ENCODE data around the gene ZNF777.
A peak's percentile ranks its signal among the peaks of the same experiment; 100 is the strongest.

The ZNF777 gene

DNA sequence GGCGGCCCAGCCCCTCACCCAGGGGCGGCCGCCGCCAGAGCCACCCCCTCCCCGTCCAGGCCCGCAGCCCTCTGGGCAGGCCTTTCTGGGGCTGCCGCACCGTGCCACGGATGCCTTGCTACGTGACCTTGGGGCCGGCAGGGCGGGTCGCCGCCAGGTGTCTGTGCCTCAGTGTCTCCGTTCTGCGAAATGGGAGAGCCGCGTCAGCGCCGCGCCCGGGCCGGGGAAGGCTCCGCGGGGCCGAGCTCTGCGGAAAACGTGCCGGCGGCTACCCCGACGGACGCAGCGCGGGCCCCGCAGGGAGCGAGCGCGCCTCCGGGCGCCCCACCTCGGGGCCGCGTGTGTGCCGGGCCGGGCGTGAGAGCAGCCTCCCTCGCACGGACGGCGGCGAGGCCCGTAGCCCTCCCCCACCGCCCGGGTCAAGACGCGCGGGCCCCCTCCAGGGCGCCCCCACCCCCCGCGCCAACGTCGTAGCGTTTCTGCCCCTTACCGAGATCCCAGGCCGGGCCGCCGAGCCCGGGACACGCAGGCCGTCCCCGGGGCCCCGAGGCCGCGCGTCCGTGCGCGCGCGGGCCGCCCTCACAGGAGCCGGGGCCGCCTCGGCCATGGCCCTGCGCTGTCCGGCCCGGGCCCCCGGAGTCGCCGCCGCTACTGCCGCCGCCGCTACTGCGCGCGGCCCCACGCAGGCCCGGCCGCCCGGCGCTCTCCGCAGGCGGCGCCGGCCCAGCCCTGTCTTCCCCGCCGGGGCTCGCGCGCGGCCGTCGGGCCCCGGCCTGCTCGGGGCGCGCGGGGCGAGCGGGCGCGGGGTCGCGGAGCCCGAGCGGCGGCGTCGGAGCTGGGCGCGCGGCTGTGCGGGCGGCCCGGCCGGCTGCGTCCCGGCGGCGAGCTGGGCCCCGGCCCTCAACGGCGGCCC lies 1.1 kb downstream of the ZNF777 start:
- no peak overlapping the region for H3K27ac ChIP-seq (ENCODE audit: low read depth, low read length, severe bottlenecking)
- H3K36me3 ChIP-seq (ENCODE audit: control insufficient read depth, insufficient read depth, low read length), result peaks cover 20% of the 10 kb centered on the region
- peak overlapping the region; percentile 63 for H3K4me3 ChIP-seq (ENCODE audit: extremely low read depth, insufficient read depth, low read length, poor library complexity, severe bottlenecking)
- WGBS, 2 experiments (ENCODE audit: insufficient coverage in 2 of 2), result 1% methylated on average over 104 to 106 of the region's 145 CpGs
- H3K9me3 ChIP-seq (ENCODE audit: control insufficient read depth, low read length), result no peaks in the 10 kb centered on the region
- peaks cover 3% of the 10 kb centered on the region for H3K4me1 ChIP-seq (ENCODE audit: control insufficient read depth, insufficient read depth, low read length, poor library complexity, severe bottlenecking)

DNA sequence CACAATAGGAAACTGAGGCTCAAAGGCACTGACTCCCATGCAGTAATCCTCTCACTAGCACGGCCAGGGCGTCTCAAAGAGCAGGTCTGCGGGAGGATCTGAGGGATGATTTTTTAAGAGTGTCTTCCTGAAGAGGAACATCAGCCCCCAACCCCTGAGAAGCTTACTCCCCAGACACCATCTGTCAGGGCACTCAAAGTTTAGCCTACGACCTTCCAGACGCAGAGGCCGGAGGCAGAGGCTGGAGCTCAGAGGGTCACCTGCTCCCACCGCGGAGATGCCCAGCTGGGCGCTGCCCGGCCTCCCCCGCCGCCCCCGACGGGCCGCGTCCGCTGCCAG lies 1.7 kb downstream of the ZNF777 start:
- WGBS, 2 experiments (ENCODE audit: insufficient coverage in 2 of 2), result 23 to 35% methylated on average over 11 to 14 of the region's 17 CpGs
- peaks cover 27% of the 10 kb centered on the region for H3K36me3 ChIP-seq (ENCODE audit: control insufficient read depth, insufficient read depth, low read length)
- peak overlapping the region; percentile 49 for H3K4me3 ChIP-seq (ENCODE audit: extremely low read depth, insufficient read depth, low read length, poor library complexity, severe bottlenecking)
- H3K4me1 ChIP-seq (ENCODE audit: control insufficient read depth, insufficient read depth, low read length, poor library complexity, severe bottlenecking), result peaks cover 3% of the 10 kb centered on the region
- H3K9me3 ChIP-seq (ENCODE audit: control insufficient read depth, low read length), result no peaks in the 10 kb centered on the region
- H3K27ac ChIP-seq (ENCODE audit: low read depth, low read length, severe bottlenecking), result no peak overlapping the region

DNA sequence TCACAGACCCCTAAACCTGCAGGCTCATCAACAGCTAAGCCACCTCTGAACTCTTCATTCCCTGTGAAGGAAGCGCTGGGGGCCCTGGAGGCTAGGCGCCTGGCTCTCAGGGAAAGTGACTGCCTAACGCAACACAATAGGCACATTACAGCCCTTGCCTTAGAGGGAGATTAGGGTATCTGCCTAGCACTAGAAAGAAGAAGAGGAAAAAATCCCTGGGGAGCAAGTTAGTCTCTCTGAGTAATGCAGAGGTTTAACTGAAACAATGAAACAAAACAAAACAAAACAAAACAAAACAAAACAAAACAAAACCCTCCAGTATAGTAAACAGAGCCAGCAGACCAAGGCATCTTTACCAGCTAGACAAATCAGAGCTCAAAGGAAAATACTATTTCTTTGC lies 2.6 kb downstream of the ZNF777 start:
- Histone ChIP-seq H3K36me3 (ENCODE audit: control insufficient read depth, insufficient read depth, low read length) (peaks cover 35% of the 10 kb centered on the region), H3K9me3 (ENCODE audit: control insufficient read depth, low read length) (no peaks in the 10 kb centered on the region), H3K27ac (ENCODE audit: low read depth, low read length, severe bottlenecking) (no peak overlapping the region), H3K4me1 (ENCODE audit: control insufficient read depth, insufficient read depth, low read length, poor library complexity, severe bottlenecking) (peaks cover 3% of the 10 kb centered on the region), H3K4me3 (ENCODE audit: extremely low read depth, insufficient read depth, low read length, poor library complexity, severe bottlenecking) (no peak overlapping the region)
- 100% methylated on average over 1 of the region's 3 CpGs; no CpG with 5 or more reads in 1 of the 2 experiments for WGBS, 2 experiments (ENCODE audit: insufficient coverage in 2 of 2)

GRCh38 chr7:149457766-149458165 lies 3.1 kb downstream of the ZNF777 start:
- H3K9me3 ChIP-seq (ENCODE audit: control insufficient read depth, low read length), result no peaks in the 10 kb centered on the region
- H3K36me3 ChIP-seq (ENCODE audit: control insufficient read depth, insufficient read depth, low read length), result peaks cover 37% of the 10 kb centered on the region
- peaks cover 3% of the 10 kb centered on the region for H3K4me1 ChIP-seq (ENCODE audit: control insufficient read depth, insufficient read depth, low read length, poor library complexity, severe bottlenecking)
- H3K4me3 ChIP-seq (ENCODE audit: extremely low read depth, insufficient read depth, low read length, poor library complexity, severe bottlenecking), result no peak overlapping the region
- WGBS, 2 experiments (ENCODE audit: insufficient coverage in 2 of 2), result no CpG with 5 or more reads among the region's 1 CpG
- no peak overlapping the region for H3K27ac ChIP-seq (ENCODE audit: low read depth, low read length, severe bottlenecking)

DNA sequence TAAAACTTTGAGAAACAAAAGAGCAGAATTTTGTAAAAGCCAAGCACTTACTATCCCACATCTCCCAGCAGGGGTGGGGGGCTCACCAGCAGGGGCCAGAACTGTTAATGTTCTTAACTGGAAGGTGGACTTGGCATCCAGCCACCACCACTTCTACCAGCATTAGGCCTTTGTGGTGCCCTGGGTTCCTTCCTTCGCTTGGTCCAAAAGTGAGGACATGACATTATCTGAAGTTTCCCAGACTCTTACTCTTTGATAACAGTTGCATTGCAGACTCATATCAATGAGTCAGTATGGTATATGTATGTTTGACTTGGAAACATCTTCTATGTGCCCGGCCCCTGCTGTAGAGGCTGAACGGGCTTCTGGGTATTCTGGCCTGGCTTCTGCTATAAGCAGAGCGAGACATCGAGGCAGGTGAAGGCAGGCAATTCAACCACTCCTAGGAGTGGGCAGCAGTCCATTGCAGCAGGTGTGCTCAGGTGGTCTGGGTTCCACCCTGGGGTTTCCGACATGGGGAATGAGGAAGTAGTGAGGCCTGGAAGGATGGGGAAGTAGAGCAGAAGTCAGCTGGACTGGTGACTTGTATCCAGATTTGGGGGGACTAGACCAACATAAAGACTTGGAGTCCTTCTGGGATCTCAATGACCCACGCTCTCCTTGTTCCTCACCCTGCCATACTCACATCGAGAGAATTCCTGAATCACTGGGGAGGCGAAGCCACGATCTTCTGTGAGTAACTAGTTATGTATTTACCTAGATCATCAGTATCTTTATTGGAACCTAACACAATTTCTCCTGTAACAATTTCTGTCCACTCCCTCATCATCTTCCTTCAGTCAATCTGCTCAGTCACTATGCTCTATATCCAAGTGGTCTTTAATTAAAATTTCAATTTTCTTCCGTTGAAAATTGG lies 4.1 kb downstream of the ZNF777 start:
- WGBS, 2 experiments (ENCODE audit: insufficient coverage in 2 of 2), result 94 to 99% methylated on average over 6 to 8 of the region's 11 CpGs
- H3K27ac ChIP-seq (ENCODE audit: low read depth, low read length, severe bottlenecking), result no peak overlapping the region
- H3K9me3 ChIP-seq (ENCODE audit: control insufficient read depth, low read length), result no peaks in the 10 kb centered on the region
- H3K4me1 ChIP-seq (ENCODE audit: control insufficient read depth, insufficient read depth, low read length, poor library complexity, severe bottlenecking), result peaks cover 3% of the 10 kb centered on the region
- no peak overlapping the region for H3K4me3 ChIP-seq (ENCODE audit: extremely low read depth, insufficient read depth, low read length, poor library complexity, severe bottlenecking)
- H3K36me3 ChIP-seq (ENCODE audit: control insufficient read depth, insufficient read depth, low read length), result peaks cover 41% of the 10 kb centered on the region

DNA sequence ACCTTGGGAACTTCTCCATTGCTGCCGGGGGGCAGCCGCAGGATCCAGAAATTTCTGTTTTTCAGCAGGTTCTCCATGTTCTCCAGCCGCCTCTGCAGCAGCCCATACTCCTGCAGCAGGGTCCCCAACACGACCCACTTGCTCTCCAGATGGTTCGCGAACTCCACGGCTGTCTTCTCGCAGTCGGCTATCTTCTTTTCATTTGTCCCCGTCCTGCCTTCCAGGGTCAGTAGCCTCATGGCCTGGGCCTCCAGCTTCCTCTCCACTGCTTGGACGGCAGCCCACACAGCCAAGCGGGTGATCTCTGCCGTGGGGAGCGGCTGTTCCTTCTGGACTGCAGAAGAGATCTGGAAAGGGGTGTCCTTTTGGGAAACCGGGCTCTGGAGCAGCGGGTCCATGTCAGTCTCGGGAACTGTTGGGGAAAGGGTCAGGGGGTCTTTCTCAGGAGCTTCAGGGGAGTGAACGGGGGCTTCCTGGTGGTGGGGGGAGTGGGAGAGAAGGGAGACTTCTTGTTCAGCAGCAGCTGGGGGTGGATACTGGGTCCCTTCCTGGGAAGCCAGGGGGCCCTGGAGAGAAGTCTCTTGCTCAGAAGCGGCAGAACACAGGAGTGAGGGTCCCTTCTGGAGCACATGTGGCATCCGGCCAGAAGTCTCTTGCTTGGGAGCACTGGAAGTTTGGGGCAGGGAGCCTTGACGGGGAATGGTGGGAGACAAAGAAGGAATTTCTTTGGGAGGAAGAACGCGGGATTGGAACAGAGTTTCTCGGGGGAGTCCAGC lies 5.5 kb downstream of the ZNF777 start:
- Histone ChIP-seq H3K27ac (ENCODE audit: low read depth, low read length, severe bottlenecking) (no peak overlapping the region), H3K36me3 (ENCODE audit: control insufficient read depth, insufficient read depth, low read length) (peaks cover 50% of the 10 kb centered on the region), H3K4me3 (ENCODE audit: extremely low read depth, insufficient read depth, low read length, poor library complexity, severe bottlenecking) (no peak overlapping the region), H3K9me3 (ENCODE audit: control insufficient read depth, low read length) (no peaks in the 10 kb centered on the region), H3K4me1 (ENCODE audit: control insufficient read depth, insufficient read depth, low read length, poor library complexity, severe bottlenecking) (peaks cover 3% of the 10 kb centered on the region)
- WGBS, 2 experiments (ENCODE audit: insufficient coverage in 2 of 2), result 93 to 96% methylated on average over 20 to 22 of the region's 24 CpGs

DNA sequence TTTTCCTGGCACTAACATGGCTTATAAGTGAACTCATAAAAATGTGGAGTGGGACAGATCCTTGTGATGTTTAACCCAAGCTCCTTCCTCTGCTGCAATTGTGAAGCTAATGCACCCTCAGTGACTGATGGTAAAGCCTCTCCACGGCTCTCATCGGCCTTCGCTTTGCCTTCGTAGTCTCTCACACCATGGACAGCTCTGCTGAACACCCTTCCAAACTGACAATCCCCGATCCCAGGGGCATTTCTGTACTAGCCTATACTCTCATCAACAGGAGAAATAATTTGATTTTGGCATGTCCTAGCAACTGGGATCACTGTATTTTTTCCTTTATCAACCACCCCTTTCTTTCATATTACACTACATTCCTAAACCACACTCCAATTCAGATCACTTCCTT lies 6.1 kb downstream of the ZNF777 start:
- 91 to 100% methylated on average over 1 to 5 of the region's 5 CpGs for WGBS, 2 experiments (ENCODE audit: insufficient coverage in 2 of 2)
- H3K9me3 ChIP-seq (ENCODE audit: control insufficient read depth, low read length), result no peaks in the 10 kb centered on the region
- H3K4me1 ChIP-seq (ENCODE audit: control insufficient read depth, insufficient read depth, low read length, poor library complexity, severe bottlenecking), result peaks cover 3% of the 10 kb centered on the region
- H3K4me3 ChIP-seq (ENCODE audit: extremely low read depth, insufficient read depth, low read length, poor library complexity, severe bottlenecking), result no peak overlapping the region
- H3K36me3 ChIP-seq (ENCODE audit: control insufficient read depth, insufficient read depth, low read length), result peaks cover 56% of the 10 kb centered on the region
- H3K27ac ChIP-seq (ENCODE audit: low read depth, low read length, severe bottlenecking), result no peak overlapping the region

GRCh38 chr7:149454006-149454405 lies 6.9 kb downstream of the ZNF777 start:
- Histone ChIP-seq H3K27ac (ENCODE audit: low read depth, low read length, severe bottlenecking) (no peak overlapping the region), H3K4me3 (ENCODE audit: extremely low read depth, insufficient read depth, low read length, poor library complexity, severe bottlenecking) (no peak overlapping the region), H3K36me3 (ENCODE audit: control insufficient read depth, insufficient read depth, low read length) (peaks cover 63% of the 10 kb centered on the region), H3K4me1 (ENCODE audit: control insufficient read depth, insufficient read depth, low read length, poor library complexity, severe bottlenecking) (peaks cover 3% of the 10 kb centered on the region), H3K9me3 (ENCODE audit: control insufficient read depth, low read length) (no peaks in the 10 kb centered on the region)
- WGBS, 2 experiments (ENCODE audit: insufficient coverage in 2 of 2), result 95 to 96% methylated on average over 9 to 10 of the region's 10 CpGs

GRCh38 chr7:149450821-149451220 lies 10.0 kb downstream of the ZNF777 start:
- no peak overlapping the region for H3K4me3 ChIP-seq (ENCODE audit: extremely low read depth, insufficient read depth, low read length, poor library complexity, severe bottlenecking)
- 95 to 96% methylated on average over 5 of the region's 10 CpGs for WGBS, 2 experiments (ENCODE audit: insufficient coverage in 2 of 2)
- H3K9me3 ChIP-seq (ENCODE audit: control insufficient read depth, low read length), result no peaks in the 10 kb centered on the region
- no peak overlapping the region for H3K27ac ChIP-seq (ENCODE audit: low read depth, low read length, severe bottlenecking)
- no peaks in the 10 kb centered on the region for H3K4me1 ChIP-seq (ENCODE audit: control insufficient read depth, insufficient read depth, low read length, poor library complexity, severe bottlenecking)
- H3K36me3 ChIP-seq (ENCODE audit: control insufficient read depth, insufficient read depth, low read length), result peaks cover 77% of the 10 kb centered on the region

DNA sequence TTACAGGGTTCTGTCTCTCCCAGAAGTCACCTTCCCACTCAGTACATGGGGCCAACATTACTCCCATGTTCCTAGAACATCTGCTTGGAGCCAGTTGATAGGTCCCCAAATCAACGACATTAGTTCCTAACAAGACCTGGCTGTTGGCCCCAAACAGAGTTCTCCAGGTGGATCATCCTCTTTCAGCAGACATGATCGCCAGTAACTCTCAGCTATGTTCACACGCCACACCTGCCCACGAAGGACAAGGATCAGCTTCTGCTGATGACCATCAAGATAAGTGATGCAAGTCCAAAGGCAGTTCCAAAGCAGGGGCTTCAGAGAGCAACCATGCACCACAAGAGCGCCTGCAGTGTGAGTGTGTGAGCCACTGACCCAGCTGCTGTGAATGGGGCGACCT lies 11.0 kb downstream of the ZNF777 start:
- H3K4me3 ChIP-seq (ENCODE audit: extremely low read depth, insufficient read depth, low read length, poor library complexity, severe bottlenecking), result no peak overlapping the region
- no peaks in the 10 kb centered on the region for H3K9me3 ChIP-seq (ENCODE audit: control insufficient read depth, low read length)
- no peaks in the 10 kb centered on the region for H3K4me1 ChIP-seq (ENCODE audit: control insufficient read depth, insufficient read depth, low read length, poor library complexity, severe bottlenecking)
- H3K36me3 ChIP-seq (ENCODE audit: control insufficient read depth, insufficient read depth, low read length), result peaks cover 76% of the 10 kb centered on the region
- whole genome bisulfite sequencing, 2 experiments (ENCODE audit: insufficient coverage in 2 of 2), result 94 to 96% methylated on average over 6 of the region's 6 CpGs
- H3K27ac ChIP-seq (ENCODE audit: low read depth, low read length, severe bottlenecking), result no peak overlapping the region
